ENCODE data around the gene CDKN1C. TPM values are rescaled to one million over a fixed set of nuclear protein-coding genes. Genes with fewer than 3 reads are reported as not detected.

Gene CDKN1C
- total RNA-seq, 1 experiment from 2014 or later = 12.9 TPM

DNA sequence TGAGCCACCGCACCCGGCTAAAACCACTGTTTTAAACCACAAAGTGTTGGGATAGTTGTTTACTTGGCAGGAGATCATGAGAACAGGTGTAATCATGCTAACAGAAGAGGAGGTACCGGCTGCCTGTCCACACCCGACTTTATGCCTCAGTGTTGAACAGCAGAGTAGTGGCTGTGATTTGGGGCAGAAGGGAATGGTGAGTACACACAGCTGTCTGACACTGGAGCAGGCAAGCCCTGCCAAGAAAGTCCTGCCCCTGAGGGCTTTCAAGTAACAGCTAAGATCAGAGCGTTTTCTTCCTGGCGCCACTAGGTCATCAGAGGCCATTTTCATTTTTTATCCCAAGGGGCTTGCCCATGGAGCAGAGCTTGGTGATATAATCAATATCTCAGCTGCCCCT is 8.1 kb downstream of the CDKN1C start:
- Histone ChIP-seq H3K27ac (ENCODE audit: low read length) (no peak overlapping the region), H3K9me3 (ENCODE audit: low read length) (no peaks in the 10 kb centered on the region), H3K4me1 (ENCODE audit: insufficient read depth, low read length) (no peaks in the 10 kb centered on the region), H3K9ac (ENCODE audit: low read length) (no peak overlapping the region), H2AFZ (ENCODE audit: low read length) (no peak overlapping the region), H3K4me2 (ENCODE audit: low read length) (no peak overlapping the region), H3K9me2 (replicated peaks; ENCODE audit: low read length) (no peaks in the 10 kb centered on the region), H3K36me3 (ENCODE audit: low read depth, low read length) (no peaks in the 10 kb centered on the region), H3K27me3 (ENCODE audit: low read length) (no peaks in the 10 kb centered on the region), H3K79me2 (ENCODE audit: low read length) (no peaks in the 10 kb centered on the region), H3K4me3 (ENCODE audit: low read length) (no peak overlapping the region), H4K20me1 (ENCODE audit: low read length) (no peaks in the 10 kb centered on the region), H3F3A (ENCODE audit: low read length, unreplicated experiment) (no peaks in the 10 kb centered on the region)
- no peak for DNase-seq
- ATAC-seq = no peak
- no TSS peak for BruUV-seq (replicated peaks)
- intact Hi-C loops (cut with micrococcal nuclease) = no loop called here
- ChIA-PET POLR2A (ENCODE audit: unreplicated experiment) (no interaction called here), CTCF (no interaction called here)
- TF ChIP-seq EZH2phosphoT487 (IDR thresholded peaks at IDR 0.05; ENCODE audit: borderline replicate concordance, low read length) = no peak
- TF ChIP-seq, protein P1, sequence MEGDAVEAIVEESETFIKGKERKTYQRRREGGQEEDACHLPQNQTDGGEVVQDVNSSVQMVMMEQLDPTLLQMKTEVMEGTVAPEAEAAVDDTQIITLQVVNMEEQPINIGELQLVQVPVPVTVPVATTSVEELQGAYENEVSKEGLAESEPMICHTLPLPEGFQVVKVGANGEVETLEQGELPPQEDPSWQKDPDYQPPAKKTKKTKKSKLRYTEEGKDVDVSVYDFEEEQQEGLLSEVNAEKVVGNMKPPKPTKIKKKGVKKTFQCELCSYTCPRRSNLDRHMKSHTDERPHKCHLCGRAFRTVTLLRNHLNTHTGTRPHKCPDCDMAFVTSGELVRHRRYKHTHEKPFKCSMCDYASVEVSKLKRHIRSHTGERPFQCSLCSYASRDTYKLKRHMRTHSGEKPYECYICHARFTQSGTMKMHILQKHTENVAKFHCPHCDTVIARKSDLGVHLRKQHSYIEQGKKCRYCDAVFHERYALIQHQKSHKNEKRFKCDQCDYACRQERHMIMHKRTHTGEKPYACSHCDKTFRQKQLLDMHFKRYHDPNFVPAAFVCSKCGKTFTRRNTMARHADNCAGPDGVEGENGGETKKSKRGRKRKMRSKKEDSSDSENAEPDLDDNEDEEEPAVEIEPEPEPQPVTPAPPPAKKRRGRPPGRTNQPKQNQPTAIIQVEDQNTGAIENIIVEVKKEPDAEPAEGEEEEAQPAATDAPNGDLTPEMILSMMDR (conservative IDR thresholded peaks at IDR 0.05; ENCODE audit: low read depth, low read length) = no peak
- TF ChIP-seq EZH2 (IDR thresholded peaks at IDR 0.05; ENCODE audit: low read length, unreplicated experiment) = no peak

DNA sequence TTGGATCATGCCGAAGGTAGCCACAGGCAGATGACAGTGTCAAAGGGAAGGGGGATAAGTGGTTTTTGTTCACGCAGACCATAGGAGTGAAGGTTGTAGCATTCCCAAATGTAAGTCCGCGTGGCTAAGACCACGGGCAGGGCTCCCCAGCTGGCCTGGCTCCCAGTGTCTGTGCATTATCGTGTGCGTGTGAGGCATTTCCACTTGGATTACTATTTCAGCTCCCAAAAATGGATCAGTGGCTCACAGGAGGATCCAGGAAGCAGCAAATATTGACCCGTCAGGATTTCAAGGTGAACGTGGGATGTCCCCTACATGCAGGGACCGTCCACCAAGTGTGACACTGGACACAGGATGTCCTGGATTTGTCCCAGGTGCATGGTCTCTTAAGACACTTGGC is 10.6 kb downstream of the CDKN1C start:
- intact Hi-C loops (cut with micrococcal nuclease) = no loop called here
- no peaks in the 10 kb centered on the region for H3K36me3 ChIP-seq (ENCODE audit: low read depth, low read length)
- no TSS peak for BruUV-seq (replicated peaks)
- no peaks in the 10 kb centered on the region for H3F3A ChIP-seq (ENCODE audit: low read length, unreplicated experiment)
- no peak overlapping the region for H3K4me2 ChIP-seq (ENCODE audit: low read length)
- no peaks in the 10 kb centered on the region for H3K27me3 ChIP-seq (ENCODE audit: low read length)
- no peaks in the 10 kb centered on the region for H3K4me1 ChIP-seq (ENCODE audit: insufficient read depth, low read length)
- no peak overlapping the region for H3K27ac ChIP-seq (ENCODE audit: low read length)
- ChIA-PET POLR2A (ENCODE audit: unreplicated experiment) (no interaction called here), CTCF (no interaction called here)
- TF ChIP-seq EZH2 (IDR thresholded peaks at IDR 0.05; ENCODE audit: low read length, unreplicated experiment) = no peak
- DNase-seq (no peak), ATAC-seq (no peak)
- no peaks in the 10 kb centered on the region for H4K20me1 ChIP-seq (ENCODE audit: low read length)
- H3K79me2 ChIP-seq (ENCODE audit: low read length) = no peaks in the 10 kb centered on the region
- H3K9me3 ChIP-seq (ENCODE audit: low read length) = no peaks in the 10 kb centered on the region
- H3K4me3 ChIP-seq (ENCODE audit: low read length) = no peak overlapping the region
- no peaks in the 10 kb centered on the region for H3K9me2 ChIP-seq (replicated peaks; ENCODE audit: low read length)
- no peak overlapping the region for H2AFZ ChIP-seq (ENCODE audit: low read length)
- no peak overlapping the region for H3K9ac ChIP-seq (ENCODE audit: low read length)

DNA sequence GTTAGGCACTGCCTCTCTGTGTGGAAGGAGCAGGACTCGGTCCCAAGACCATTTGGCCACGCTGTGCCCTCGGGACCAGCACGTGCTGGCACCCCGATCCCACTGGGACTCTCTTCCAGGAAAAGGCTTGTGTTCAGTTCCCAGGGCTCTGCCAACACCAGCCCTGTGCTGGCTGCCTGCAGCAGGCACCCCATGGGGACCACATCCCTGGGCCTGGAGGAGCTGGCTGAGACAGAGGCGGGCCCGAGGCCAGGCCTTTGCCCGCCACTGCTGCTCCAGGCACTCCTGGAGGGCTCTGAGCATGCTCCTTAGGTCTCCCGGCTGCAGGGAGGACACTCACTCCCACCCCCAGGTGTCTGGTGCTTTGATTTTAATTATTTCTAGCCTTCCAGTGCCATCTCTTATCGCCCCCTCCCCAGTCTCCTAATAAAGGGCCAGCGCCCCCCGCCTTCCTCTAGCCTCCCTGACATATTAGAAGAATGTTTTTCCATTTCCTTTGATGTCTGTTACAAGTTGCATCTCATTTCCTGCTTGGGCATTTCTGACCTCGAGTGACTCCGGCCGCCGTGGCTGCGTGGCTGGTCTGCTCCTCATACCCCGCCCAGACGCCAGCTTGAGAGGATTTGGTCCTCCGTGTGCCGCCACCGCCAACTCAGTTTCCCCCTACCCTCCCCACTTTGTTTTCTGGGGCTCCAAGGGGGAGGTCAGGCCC is 14.4 kb downstream of the CDKN1C start:
- H3K4me2 ChIP-seq (ENCODE audit: low read length) = no peak overlapping the region
- BruUV-seq (replicated peaks) = no TSS peak
- ATAC-seq (no peak), DNase-seq (no peak)
- no peaks in the 10 kb centered on the region for H3K79me2 ChIP-seq (ENCODE audit: low read length)
- no peaks in the 10 kb centered on the region for H3K9me3 ChIP-seq (ENCODE audit: low read length)
- no peak overlapping the region for H3K27ac ChIP-seq (ENCODE audit: low read length)
- intact Hi-C loops (cut with micrococcal nuclease) = no loop called here
- H3K4me3 ChIP-seq (ENCODE audit: low read length) = no peak overlapping the region
- H3K27me3 ChIP-seq (ENCODE audit: low read length) = no peaks in the 10 kb centered on the region
- no peaks in the 10 kb centered on the region for H3F3A ChIP-seq (ENCODE audit: low read length, unreplicated experiment)
- no peak overlapping the region for H3K9ac ChIP-seq (ENCODE audit: low read length)
- CTCF ChIA-PET = no interaction called here
- H3K36me3 ChIP-seq (ENCODE audit: low read depth, low read length) = no peaks in the 10 kb centered on the region
- no peaks in the 10 kb centered on the region for H4K20me1 ChIP-seq (ENCODE audit: low read length)
- POLR2A ChIA-PET (ENCODE audit: unreplicated experiment) = no interaction called here
- no peak for TF ChIP-seq EZH2phosphoT487 (IDR thresholded peaks at IDR 0.05; ENCODE audit: borderline replicate concordance, low read length)
- TF ChIP-seq, protein P1 (conservative IDR thresholded peaks at IDR 0.05; ENCODE audit: low read depth, low read length) = no peak
- no peak for TF ChIP-seq EZH2 (IDR thresholded peaks at IDR 0.05; ENCODE audit: low read length, unreplicated experiment)
- no peaks in the 10 kb centered on the region for H3K4me1 ChIP-seq (ENCODE audit: insufficient read depth, low read length)
- H3K9me2 ChIP-seq (replicated peaks; ENCODE audit: low read length) = no peaks in the 10 kb centered on the region
- no peak overlapping the region for H2AFZ ChIP-seq (ENCODE audit: low read length)
